IPS-20b (cell line): ENCODE measurements around the gene DENND1B.

Experiments
- H3K27ac ChIP-seq: one replicate; pipeline ENCODE4 v1.5.1; 2013; ENCODE audit warnings: low read length
- H3K27me3 ChIP-seq: 2 replicates; pipeline ENCODE4 v1.6.1; 2013; ENCODE audit warnings: mild to moderate bottlenecking, low read length, inconsistent platforms; ENCODE audit not compliant: insufficient read depth
- H3K36me3 ChIP-seq: 2 replicates; pipeline ENCODE4 v1.6.1; 2013; ENCODE audit warnings: low read depth, mild to moderate bottlenecking, inconsistent platforms, low read length, moderate library complexity; ENCODE audit not compliant: insufficient read depth
- H3K4me1 ChIP-seq: 2 replicates; pipeline ENCODE4 v1.6.1; 2013; ENCODE audit warnings: mild to moderate bottlenecking, control low read depth, inconsistent platforms, low read length, moderate library complexity; ENCODE audit not compliant: insufficient read depth
- H3K4me3 ChIP-seq: 2 replicates; pipeline ENCODE4 v1.5.1; 2013; ENCODE audit warnings: mild to moderate bottlenecking, low read length, inconsistent platforms
- H3K9ac ChIP-seq: 2 replicates; pipeline ENCODE4 v1.6.1; 2013; ENCODE audit warnings: low read depth, mild to moderate bottlenecking, inconsistent platforms, low read length, moderate library complexity
- H3K9me3 ChIP-seq: 2 replicates; pipeline ENCODE4 v1.6.1; 2013; ENCODE audit warnings: mild to moderate bottlenecking, low read depth, low read length, inconsistent platforms; ENCODE audit not compliant: insufficient read depth

DENND1B gene

DNA sequence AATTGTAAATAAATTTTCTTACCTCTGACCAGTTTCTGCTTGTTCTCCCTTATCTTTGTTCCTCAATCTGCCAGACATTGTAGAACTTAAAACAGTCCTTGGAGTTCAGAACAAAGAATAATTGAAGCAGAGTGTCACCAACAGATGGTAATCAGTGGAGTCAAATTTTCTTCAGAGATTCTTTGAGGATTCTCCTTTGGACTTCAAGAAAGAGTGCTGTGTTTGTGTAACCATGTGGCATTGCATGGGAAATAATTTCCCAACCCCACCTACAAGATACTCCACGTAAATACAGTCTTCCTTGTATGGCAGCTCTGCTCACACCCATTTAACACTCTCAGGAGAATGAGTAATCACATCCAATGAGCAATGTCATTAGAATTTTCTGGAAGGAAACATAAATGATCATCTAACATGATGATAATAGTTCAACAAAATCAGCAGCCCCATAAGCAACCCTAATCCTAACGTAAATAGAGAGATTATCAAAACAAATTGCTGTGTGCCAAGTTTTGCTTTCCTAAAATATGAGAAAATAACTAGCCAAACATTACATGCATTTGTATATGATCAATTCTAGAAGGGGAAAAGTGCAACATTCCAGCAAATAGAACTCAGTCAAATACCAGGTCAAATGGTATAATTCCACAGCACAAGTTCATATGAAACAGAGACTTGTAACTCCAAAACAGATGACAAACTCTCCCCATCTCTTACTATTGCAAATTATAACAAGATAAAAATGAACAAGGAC, 6.9 kb upstream of the DENND1B start:
- Histone ChIP-seq H3K27me3 (no peaks in the 10 kb centered on the region), H3K4me3 (no peak overlapping the region), H3K9me3 (no peaks in the 10 kb centered on the region), H3K36me3 (no peaks in the 10 kb centered on the region), H3K9ac (no peak overlapping the region), H3K27ac (no peak overlapping the region), H3K4me1 (no peaks in the 10 kb centered on the region)

DNA sequence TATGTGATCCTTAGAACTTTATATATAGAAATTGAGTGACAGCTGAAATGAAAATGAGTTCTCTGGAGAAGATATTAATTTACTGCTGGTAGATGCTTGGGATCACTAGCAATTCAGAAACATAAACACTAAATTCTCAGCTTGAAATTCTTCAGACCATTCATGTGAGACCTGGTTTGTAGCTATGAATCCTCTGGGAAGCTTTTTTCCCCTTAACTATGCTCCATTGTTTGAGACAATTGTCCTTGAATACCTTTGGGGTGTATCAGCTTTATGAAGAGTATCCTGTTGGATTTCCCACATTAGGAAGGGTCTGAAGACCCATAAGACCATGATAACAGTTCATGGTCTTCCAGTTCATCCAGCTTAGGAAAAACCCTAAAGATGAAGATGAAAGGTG, 4.6 kb upstream of the DENND1B start:
- no peak overlapping the region for H3K27ac ChIP-seq
- H3K27me3 ChIP-seq = peaks cover 11% of the 10 kb centered on the region
- H3K9me3 ChIP-seq = no peaks in the 10 kb centered on the region
- no peaks in the 10 kb centered on the region for H3K36me3 ChIP-seq
- H3K4me3 ChIP-seq = no peak overlapping the region
- peaks cover 5% of the 10 kb centered on the region; the same call in 1 of the 2 replicates for H3K4me1 ChIP-seq
- H3K9ac ChIP-seq = no peak overlapping the region

DNA sequence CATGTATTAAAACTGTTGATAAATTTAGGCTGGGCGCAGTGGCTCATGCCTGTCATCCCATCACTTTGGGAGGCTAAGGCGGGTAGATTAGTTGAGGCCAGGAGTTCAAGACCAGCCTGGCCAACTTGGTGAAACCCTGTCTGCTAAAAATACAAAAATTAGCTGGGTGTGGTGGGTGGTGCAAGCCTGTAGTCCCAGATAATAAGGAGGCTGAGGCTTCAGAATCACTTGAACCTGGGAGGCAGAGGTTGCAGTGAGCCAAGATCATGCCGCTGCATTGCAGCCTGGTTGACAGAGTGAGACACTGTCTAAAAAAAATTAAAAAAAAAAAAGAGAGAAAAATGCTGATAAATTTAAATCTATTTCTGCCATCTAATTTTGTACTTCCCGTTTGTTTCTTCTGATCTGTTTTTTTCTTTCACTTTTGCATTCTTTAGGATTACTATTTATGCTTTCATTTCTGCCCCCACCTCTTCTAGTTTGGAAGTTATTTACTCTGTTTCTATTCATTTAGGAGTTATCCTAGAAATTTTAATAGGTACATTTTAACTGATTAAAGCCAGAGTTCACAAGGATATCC, 3.2 kb upstream of the DENND1B start:
- Histone ChIP-seq H3K27ac (no peak overlapping the region), H3K9ac (no peak overlapping the region), H3K36me3 (no peaks in the 10 kb centered on the region), H3K4me3 (no peak overlapping the region), H3K27me3 (peaks cover 23% of the 10 kb centered on the region), H3K9me3 (no peaks in the 10 kb centered on the region), H3K4me1 (peaks cover 5% of the 10 kb centered on the region; the same call in 1 of the 2 replicates)

DNA sequence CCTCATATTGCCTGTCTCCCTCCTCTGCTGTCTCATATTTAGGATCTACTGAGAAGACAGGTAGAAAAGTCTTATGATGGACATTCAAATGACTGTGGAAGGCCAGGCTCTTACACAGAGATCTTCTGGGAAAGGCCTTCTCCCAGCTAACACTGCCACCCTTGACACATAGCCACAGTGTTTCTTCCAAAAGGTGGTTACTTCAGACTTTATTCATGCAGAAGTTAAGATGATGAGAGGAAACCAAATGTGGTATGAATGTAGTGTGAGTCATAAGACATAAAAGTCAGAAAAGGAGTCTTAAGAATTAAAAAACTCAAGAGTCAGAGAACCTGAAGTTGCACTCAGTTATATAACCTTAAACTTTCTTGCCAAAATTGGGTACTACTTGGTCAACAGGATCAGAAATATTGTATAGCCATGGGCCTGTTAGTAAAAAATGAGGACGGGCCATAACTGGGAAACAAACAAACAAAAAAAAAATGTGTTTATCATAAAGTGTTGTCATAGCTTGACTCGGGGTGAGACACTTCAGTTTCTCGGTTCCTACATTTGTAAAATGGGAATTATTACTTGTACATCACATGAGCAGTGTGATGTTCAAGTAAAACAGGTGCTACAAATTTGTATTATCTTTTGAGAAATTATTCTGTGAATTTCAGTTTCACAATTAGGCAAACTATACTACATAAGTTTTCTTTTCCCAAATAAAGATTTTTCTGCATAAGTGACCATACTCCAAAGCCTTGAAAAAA, 1.2 kb upstream of the DENND1B start:
- no peaks in the 10 kb centered on the region for H3K36me3 ChIP-seq
- H3K4me3 ChIP-seq = no peak overlapping the region
- H3K27ac ChIP-seq = no peak overlapping the region
- H3K4me1 ChIP-seq = peaks cover 5% of the 10 kb centered on the region; the same call in 1 of the 2 replicates
- H3K27me3 ChIP-seq = peaks cover 28% of the 10 kb centered on the region
- no peaks in the 10 kb centered on the region for H3K9me3 ChIP-seq
- no peak overlapping the region for H3K9ac ChIP-seq

DNA sequence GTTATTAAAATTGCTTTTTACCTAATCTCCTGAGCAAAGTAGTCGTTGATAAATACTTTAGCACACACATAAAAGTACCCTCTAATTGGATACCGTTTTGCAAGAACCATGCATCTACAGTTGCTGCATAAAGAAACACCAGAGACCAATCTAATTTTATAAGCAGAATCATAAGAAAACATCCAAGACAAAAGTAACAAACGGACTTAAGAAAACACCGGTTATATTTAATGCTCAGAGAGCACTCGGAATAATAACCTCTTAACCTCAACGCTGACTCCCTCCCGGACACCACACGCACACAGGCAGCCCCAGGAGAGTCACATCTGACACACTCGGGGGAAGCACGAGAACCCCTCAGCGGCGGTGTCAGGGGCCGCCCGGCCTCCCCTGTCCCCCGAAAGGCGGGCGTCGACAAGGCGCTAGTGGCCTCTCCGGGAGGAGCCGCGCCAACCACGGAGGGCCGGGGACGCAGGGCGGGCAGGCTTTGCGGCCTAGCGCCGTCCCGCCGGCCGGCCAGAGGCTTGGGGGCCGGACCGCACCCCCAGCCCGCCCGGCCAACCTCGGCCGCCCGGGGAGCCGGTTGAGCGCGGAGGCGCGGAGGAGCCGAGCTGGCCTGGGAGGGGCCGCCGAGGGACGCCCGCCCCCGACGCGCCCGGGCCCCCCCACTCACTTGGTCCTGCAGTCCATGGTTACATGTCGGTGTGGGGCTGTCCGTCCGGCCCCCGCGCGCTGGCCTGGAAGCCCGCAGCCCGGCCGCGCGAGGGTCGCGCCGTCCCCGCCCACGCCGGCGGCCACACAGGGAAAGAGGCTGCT, 606 bp downstream of the DENND1B start:
- Histone ChIP-seq H3K4me3 (peak overlapping the region; percentile 80), H3K9ac (peak overlapping the region; percentile 71), H3K27me3 (peaks cover 28% of the 10 kb centered on the region), H3K36me3 (no peaks in the 10 kb centered on the region), H3K27ac (no peak overlapping the region), H3K9me3 (no peaks in the 10 kb centered on the region), H3K4me1 (peaks cover 5% of the 10 kb centered on the region; the same call in 1 of the 2 replicates)

DNA sequence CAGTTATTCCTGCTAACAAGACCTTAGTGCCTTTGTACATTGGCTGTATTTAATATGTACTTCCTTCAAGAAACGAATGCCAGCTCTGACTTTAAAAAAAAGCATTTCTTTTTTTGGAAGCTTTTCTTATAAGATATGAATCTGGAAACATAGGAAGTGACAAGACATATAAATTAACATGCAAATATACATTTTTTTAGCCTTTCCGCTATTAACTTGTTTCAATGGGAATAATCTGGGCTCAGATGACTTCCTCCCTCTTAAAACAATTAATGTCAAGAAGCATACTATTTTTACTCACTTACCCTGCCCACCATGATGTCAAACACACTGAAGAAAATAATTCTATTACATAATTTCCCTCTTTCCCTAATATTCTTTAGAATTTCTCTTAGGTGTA, 1.4 kb downstream of the DENND1B start:
- Histone ChIP-seq H3K9ac (no peak overlapping the region), H3K4me1 (peaks cover 5% of the 10 kb centered on the region; the same call in 1 of the 2 replicates), H3K36me3 (no peaks in the 10 kb centered on the region), H3K4me3 (peak overlapping the region; percentile 80), H3K9me3 (no peaks in the 10 kb centered on the region), H3K27me3 (peaks cover 28% of the 10 kb centered on the region), H3K27ac (no peak overlapping the region)

DNA sequence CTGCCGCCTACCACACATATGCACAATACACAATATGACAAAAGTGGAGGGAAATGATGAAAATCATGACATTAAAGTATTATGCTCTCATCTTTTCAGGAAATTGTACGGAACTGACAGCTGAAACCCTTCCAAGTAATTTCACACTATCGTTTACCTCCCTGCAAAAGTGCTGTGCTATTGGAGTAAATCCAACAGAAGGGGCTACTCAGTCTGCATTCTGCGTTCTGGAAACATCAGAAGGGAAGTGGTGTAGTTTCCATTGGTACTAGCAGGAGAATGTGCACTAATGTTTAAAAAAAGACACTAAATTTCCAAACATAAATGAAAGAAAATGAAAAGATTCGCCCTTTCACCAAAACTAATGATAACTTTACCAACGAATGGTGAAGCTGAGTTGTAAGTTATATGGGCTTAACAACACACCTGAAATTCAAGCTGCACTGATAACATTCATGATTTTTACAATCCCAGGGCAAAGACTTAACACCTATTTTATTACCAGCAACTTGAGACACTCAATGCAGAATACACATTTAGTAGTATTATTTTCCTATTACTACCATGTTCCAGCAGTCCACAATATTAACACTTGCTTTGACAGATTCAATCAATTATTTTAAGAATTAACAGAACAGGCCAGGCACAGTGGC, 3.2 kb downstream of the DENND1B start:
- H3K9ac ChIP-seq = no peak overlapping the region
- no peaks in the 10 kb centered on the region for H3K9me3 ChIP-seq
- H3K4me1 ChIP-seq = peaks cover 5% of the 10 kb centered on the region; the same call in 1 of the 2 replicates
- no peaks in the 10 kb centered on the region for H3K36me3 ChIP-seq
- no peak overlapping the region for H3K4me3 ChIP-seq
- peaks cover 28% of the 10 kb centered on the region for H3K27me3 ChIP-seq
- H3K27ac ChIP-seq = no peak overlapping the region

DNA sequence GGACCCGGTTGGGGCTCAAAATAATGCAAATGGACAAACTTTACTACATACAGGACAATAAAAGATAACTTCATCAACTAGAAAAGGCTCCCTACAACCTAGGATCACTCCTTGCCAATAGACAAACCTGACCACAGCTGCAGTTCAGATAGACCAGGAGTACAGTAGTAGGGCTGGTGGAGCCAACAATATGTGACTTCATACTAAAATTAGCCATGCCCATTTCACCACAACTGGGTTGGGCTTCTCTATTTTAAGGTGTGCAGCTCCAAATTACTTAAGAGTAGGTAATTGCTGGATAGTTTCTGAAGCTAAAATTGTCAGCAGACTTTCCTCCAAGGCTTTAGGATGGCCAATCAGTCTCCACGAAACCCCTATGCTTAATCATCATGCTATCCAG, 3.9 kb downstream of the DENND1B start:
- Histone ChIP-seq H3K9ac (no peak overlapping the region), H3K27me3 (peaks cover 26% of the 10 kb centered on the region), H3K9me3 (no peaks in the 10 kb centered on the region), H3K27ac (no peak overlapping the region), H3K4me1 (peaks cover 5% of the 10 kb centered on the region; the same call in 1 of the 2 replicates), H3K4me3 (no peak overlapping the region), H3K36me3 (no peaks in the 10 kb centered on the region)

DNA sequence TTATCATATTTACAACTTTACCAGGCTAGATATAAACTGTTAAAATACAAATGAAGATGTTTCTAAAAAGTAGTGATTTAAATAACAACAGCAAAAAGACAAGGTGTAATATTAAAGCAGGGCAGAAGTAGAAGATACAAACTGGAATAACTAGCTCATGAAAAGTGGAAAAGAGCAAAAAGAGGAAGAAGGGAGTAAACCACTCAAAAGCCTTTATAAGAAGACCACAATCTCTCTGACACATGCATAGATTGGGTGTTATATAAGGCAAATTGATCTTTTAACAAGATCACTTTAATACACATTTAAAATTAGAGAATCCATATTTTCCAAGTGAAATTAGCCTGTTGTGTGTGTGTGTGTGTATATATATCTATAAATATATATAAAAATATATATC, 5.0 kb downstream of the DENND1B start:
- peaks cover 17% of the 10 kb centered on the region; the same call in 1 of the 2 replicates for H3K27me3 ChIP-seq
- no peaks in the 10 kb centered on the region for H3K4me1 ChIP-seq
- H3K4me3 ChIP-seq = no peak overlapping the region
- no peak overlapping the region for H3K27ac ChIP-seq
- no peaks in the 10 kb centered on the region for H3K36me3 ChIP-seq
- no peaks in the 10 kb centered on the region for H3K9me3 ChIP-seq
- H3K9ac ChIP-seq = no peak overlapping the region

DNA sequence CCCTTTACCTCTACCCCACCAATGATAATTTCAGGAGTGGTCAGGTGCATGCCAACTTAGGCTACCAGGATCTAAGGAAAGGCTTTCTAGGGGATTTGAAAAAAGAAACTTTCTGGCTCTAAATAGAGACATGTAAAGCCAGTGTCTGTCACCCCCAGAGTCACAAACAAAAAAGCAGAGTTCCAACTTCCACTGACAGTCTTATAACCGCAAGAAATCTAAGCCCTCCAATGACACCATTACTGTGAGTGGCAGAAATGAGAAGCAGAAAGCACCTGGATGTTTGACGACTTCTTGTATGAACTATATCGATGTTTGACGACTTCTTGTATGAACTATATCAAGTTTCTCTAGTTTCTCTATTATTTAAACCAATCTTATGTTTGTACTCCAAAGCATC, 6.0 kb downstream of the DENND1B start:
- H3K4me3 ChIP-seq = no peak overlapping the region
- H3K27me3 ChIP-seq = peaks cover 13% of the 10 kb centered on the region; the same call in 1 of the 2 replicates
- H3K9ac ChIP-seq = no peak overlapping the region
- H3K36me3 ChIP-seq = no peaks in the 10 kb centered on the region
- H3K4me1 ChIP-seq = no peaks in the 10 kb centered on the region
- H3K9me3 ChIP-seq = no peaks in the 10 kb centered on the region
- H3K27ac ChIP-seq = no peak overlapping the region
